GM19240 (cell line): ENCODE measurements around the gene ASTN2.
"Not testable (repeated sequence)": the region's sequence is repeated elsewhere in the genome, so short reads cannot be mapped to it uniquely, and the experiment has no call there.

Experiments
- DNase-seq: peaks from one replicate; pipeline ENCODE4 v3.0.0; 2011; ENCODE audit warnings: low spot score; ENCODE audit not compliant: insufficient read length

The ASTN2 gene

GRCh38 chr9:116706310-116707290 is 708.3 kb downstream of the ASTN2 start:
- DNase-seq: no peak

- no peak for DNase-seq
Observed at GRCh38 chr9:116705531-116705930, 709.3 kb downstream of the ASTN2 start.

DNA sequence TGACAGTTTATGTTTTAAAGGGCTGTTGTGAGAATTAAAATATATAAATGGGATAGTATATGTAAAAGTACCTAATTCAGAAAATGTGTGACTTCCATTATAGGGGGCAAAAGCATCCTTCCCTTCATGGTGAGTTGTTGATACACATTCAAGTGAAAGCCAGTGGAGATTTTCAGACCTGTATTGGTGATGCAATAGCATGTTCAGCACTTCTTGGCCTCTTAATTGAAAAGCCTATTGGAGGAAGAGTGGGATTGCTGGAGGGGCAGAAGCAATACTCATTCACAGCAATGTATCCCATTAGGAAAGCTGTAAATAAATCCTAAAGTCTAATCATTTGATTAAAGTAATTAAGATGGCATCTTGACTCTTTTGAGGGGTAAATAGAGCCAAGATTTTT is 710.4 kb downstream of the ASTN2 start:
- no peak for DNase-seq

- DNase-seq: no peak
Observed at GRCh38 chr9:116703634-116704033, 711.2 kb downstream of the ASTN2 start.

GRCh38 chr9:116701940-116702642 is 712.8 kb downstream of the ASTN2 start:
- no peak for DNase-seq

DNA sequence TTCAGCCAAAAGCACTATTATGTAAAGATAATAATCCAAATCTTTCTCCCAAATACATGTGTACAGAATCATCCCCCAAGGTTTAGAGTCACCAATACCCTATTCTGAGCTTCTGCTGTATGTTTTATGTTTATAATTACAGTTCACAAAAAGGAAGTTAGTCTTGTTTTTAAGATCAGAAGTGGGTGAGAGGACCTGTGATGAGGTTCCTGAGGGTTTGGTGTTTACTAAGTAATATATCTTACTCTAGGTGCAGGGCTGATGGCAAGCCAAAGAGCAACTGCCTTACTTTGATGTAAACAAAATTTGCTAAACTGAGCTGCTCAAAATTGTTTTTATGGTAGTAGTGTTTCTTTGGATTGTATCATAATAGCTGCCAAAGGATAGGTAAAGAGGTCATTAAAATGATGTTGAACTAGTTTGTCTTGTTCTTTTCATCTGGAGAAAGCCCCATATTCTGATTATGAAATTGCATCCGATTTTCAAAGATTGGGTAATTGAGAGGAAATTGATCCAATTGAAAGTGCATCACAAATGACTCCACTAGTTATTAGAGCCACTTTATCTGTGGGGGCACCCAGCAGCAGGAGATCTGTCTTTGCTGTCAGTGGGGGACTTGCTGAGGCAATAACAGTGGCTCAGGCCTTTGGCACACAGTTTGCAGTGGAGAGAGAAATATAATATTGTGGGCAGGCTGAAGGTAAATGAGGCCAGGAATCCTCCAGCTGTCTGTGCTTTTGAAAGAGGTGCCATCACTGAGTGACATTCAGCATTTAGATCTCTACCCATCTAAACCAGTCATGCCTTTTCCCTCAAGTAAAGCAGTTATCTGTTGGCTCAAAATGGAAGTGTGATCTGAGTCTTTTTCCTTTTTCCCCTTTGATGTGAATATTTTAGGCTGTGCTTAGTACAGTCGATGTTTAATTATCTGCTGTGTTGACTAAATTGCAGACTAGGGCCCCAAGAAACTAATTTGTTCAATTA is 713.7 kb downstream of the ASTN2 start:
- DNase-seq: no peak

- DNase-seq: no peak
Observed at GRCh38 chr9:116700279-116700678, 714.6 kb downstream of the ASTN2 start.

GRCh38 chr9:116697887-116698286 is 717.0 kb downstream of the ASTN2 start:
- no peak for DNase-seq

- no peak for DNase-seq
Observed at GRCh38 chr9:116697362-116697761, 717.5 kb downstream of the ASTN2 start.

DNA sequence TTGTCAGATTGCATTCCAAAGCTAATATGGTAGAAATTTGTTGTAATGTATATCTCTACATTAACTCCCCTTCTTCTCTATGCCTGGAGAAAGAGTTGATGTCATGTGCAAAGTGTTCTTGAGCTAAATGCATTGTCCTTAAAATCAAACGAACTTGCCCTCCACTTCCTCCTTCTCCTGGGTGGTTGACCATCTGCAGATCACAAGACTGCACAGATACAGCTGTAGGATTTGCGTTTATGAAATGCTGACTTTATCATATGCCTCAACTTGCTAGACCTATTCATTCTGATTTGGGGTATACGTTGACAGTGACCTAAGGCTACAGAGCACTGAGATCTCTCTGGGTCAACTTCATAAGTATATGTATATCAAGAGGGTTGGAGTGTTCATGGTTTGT is 719.4 kb downstream of the ASTN2 start:
- DNase-seq: no peak

DNA sequence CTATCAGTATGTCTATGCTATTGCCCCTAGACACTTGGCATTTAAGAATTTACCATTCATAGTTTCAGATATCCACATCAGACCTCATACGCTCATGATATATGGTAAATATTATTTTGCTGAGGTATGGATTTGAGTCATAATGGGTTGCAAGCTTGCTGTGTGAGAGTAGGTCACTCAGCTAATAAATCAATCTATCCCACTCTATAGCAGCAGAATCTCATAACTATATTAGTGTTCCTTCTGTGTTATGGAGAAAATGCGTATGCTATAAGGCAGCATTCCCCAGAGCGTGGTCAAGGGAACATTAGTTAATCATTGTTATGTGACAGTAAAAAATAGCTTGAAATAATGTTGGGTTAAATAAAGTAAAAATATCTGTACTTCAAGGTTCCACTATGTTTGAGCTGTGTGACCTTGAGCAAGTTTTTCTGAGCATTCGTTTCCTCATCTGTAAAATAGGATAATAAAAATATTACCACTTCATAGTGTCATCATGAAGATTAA is 720.0 kb downstream of the ASTN2 start:
- DNase-seq: no peak

DNA sequence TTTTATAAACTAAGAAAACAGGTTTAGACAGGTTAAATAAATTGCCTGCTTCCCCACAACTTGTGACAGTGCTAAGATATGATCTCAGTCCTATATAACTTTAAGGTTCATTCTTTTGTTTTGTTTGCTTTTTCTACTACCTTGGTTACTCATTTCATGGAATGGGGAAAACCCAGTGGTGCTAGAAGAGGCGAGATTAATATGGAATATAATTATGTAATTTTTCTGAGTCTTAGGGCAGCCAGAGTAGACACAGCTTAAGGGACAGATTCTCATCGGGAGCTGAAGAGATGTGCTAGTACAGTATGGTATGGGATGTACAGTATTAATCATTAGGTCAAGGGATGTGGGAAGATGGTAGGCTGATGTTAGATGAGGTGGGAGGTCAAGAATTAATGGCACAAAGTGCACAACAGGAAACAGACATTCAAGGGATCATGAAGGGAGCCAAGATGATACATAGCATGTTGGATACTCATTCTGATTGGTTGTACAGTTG is 721.6 kb downstream of the ASTN2 start:
- no peak for DNase-seq

DNA sequence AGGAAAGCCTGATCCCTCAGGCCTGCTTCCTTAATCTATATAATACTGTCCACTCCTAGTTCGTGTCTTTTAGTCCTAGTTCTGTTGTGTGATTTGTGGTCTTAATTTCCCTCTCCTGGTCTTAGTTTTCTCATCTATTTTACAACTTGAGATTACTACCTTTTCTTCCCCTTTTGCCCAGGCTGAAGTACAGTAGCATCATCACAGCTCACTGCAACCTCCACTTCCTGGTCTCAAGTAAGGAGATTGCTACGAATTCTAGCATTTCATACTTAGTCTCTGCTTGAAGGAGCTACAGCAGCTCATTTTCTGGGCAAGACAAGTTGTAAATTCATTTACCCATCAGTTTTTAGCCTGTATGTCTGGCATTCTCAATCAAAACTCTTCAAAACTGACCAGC is 722.2 kb downstream of the ASTN2 start:
- no peak for DNase-seq

DNA sequence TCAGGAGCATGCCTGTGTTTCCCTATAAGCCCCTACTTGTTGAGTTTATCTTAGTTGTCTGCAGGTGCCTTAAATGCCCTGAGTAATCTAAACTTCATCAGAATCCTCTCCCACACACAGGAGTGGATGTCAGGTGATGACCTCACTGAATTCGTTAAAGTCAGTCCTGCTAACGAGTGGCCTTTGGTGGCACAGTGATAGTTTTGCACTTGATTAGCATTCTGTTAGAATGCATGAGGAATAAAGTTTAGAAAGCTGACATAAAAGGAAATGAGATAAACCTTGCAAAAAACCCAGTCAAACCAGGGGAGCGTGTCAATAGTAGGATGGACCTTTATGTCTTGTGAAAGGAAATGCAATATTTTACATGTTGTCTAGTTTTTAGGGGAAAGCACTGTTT is 723.2 kb downstream of the ASTN2 start:
- no peak for DNase-seq

- DNase-seq: not testable (repeated sequence)
Observed at GRCh38 chr9:116690805-116691204, 724.1 kb downstream of the ASTN2 start.

DNA sequence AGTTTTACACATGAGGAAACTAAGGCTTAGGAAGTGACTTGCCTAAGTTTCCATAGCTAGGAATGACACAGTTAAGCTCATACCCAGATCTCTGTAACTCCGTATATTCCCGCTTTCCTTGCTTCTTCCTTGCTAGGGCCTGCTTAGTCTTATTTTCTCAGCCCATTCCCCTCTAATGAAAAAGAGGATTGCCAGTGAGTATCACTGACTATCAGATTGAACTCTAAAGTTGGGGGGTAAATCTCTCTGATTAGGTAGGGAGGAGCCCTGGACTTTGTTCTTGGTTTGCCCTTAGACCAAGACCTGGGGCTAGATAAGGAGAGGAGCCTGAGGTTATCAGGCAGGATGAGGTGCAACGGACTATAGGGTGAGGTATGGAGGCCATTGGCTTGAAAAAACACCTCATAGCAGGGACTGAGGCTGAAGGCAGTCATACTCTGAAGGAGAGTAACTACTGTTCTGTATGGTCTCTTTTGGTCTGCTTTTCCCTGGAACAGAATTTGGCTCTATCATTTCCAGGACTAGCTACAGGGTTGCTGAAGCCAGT is 725.3 kb downstream of the ASTN2 start:
- DNase-seq: no peak

DNA sequence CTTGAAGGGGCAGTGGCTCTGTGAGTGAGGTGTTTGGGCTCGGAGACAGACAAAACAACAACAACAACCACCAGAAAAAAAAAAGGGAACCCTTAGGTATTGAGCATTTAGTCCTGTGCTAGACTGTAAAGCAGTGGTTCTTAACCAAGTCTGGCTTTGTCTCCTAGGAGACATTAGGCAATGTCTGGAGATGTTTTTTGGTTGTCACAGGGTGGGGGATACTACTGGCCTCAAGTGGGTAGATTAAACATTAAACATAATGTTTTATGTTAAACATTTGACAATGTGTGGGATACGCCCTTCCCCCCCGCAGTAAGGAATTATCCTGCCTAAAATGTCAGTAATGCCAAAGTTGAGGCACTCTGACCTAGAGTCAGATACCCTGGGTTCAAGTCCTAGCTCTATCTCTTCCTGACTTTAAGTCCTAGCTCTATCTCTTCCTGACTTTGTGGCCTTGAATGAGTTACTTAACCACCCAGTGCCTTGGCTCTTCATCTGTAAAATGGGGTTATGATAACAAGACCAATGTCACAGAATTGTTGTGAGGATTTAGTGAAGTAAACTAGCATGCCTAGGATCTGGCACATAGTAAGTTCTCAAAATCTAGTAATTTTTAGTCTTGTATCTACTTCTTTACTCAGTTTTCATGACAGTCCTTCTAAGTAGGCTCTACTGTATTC is 725.9 kb downstream of the ASTN2 start:
- no peak for DNase-seq

DNA sequence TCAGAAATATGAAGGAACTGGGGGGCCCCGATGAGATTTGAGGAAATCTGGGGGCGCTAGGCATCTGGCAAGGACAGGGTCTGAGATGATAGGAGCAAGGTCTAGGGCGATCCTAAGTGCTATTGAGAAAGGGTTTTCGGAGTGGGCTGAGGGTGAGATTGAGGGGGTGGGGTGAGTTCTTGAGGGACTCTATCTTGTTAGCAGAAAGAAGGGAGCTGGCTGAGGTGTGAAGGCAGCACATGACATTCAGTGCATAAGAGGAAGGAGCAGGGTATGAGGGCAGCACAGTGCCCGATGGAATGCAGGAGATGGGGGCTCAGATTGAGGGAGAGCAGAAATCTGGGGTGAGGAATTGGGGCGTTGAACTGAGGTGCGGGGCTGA is 727.1 kb downstream of the ASTN2 start:
- DNase-seq: no peak

- peak; percentile 73 for DNase-seq
Observed at GRCh38 chr9:116687074-116687753, 727.6 kb downstream of the ASTN2 start, which contains the start of gene TRIM32. Gene TRIM32 (plus strand): TSS chr9:116687305. CDS start chr9:116697743, 10,438 bp downstream.
